HepG2 (cell line): Measurements from ENCODE around the gene CD248. TPM values are rescaled to one million over a fixed set of nuclear protein-coding genes. Genes with fewer than 3 reads are reported as not detected.

Experiments used
- ARNT ChIP-seq: fragments of 450-650 bp; IDR thresholded peaks from 2 replicates; pipeline ENCODE4 v1.6.1; 2017
- ATF3 ChIP-seq: sonication (generic); formaldehyde crosslinking; IDR thresholded peaks from 2 replicates; pipeline ENCODE4 v1.4.0; 2020; ENCODE audit warnings: missing genetic modification reagents
- HNF4A ChIP-seq: sonication (generic); formaldehyde crosslinking; IDR thresholded peaks from 2 replicates; pipeline ENCODE4 v1.4.0; 2020; ENCODE audit warnings: missing genetic modification reagents
- HOXA7 ChIP-seq: sonication (generic); formaldehyde crosslinking; IDR thresholded peaks from 2 replicates; pipeline ENCODE4 v1.8.1; 2022; ENCODE audit warnings: mild to moderate bottlenecking, missing genetic modification reagents, moderate library complexity
- NR1H2 ChIP-seq: sonication (generic); formaldehyde crosslinking; IDR thresholded peaks from 2 replicates; pipeline ENCODE4 v1.8.1; 2022; ENCODE audit warnings: low read depth, missing genetic modification reagents, borderline replicate concordance
- RBAK ChIP-seq: sonication (generic); formaldehyde crosslinking; IDR thresholded peaks from 2 replicates; pipeline ENCODE4 v1.5.1; 2020; ENCODE audit warnings: mild to moderate bottlenecking, missing genetic modification reagents
- SMC3 ChIP-seq: IDR thresholded peaks from 2 replicates; pipeline ENCODE4 v1.6.1; 2011; ENCODE audit warnings: low read length, improper control_type of control experiment
- TAF15 ChIP-seq: fragments of 200-400 bp; formaldehyde crosslinking; IDR thresholded peaks from one replicate; pipeline ENCODE4 v1.6.1; 2018; ENCODE audit warnings: mild to moderate bottlenecking, low read depth, low read length; ENCODE audit not compliant: poor library complexity, severe bottlenecking
- ZMAT3 ChIP-seq: sonication (generic); formaldehyde crosslinking; conservative IDR thresholded peaks from 2 replicates; pipeline ENCODE4 v1.7.0; 2021; ENCODE audit warnings: missing genetic modification reagents
- ZNF20 ChIP-seq: sonication (generic); formaldehyde crosslinking; IDR thresholded peaks from 2 replicates; pipeline ENCODE4 v1.4.0; 2020; ENCODE audit warnings: mild to moderate bottlenecking, moderate library complexity, missing genetic modification reagents
- ZNF24 ChIP-seq: fragments of 450-650 bp; IDR thresholded peaks from 2 replicates; pipeline ENCODE4 v1.6.1; 2017; ENCODE audit warnings: antibody characterized with exemption, mild to moderate bottlenecking
- ZNF766 ChIP-seq: sonication (generic); formaldehyde crosslinking; IDR thresholded peaks from 2 replicates; pipeline ENCODE4 v1.5.0; 2020; ENCODE audit warnings: missing genetic modification reagents, borderline replicate concordance
- ZNF772 ChIP-seq: sonication (generic); formaldehyde crosslinking; IDR thresholded peaks from 2 replicates; pipeline ENCODE4 v1.5.0; 2020; ENCODE audit warnings: mild to moderate bottlenecking, missing genetic modification reagents
- ZNF878 ChIP-seq: sonication (generic); formaldehyde crosslinking; IDR thresholded peaks from 2 replicates; pipeline ENCODE4 v1.8.1; 2023; ENCODE audit warnings: mild to moderate bottlenecking, missing genetic modification reagents, moderate library complexity
- polyA plus RNA-seq, 8 experiments: library from polyadenylated mRNA; depleted of rRNA in 3 of 8; stranded (reverse) in 7 of 8; unstranded in 1 of 8; fragments of >200 nt; fragmentation: Illumina TruSeq in 4 of 8; extraction: Trizol in 4 of 8; gene quantifications; 2 replicates each; pipeline versions ENCODE4 v1.2.1 to v1.2.3, GENCODE V29; 2011 to 2016; ENCODE audit warnings: low read depth in 4 of 8, missing spikeins in 1 of 8, mixed read lengths in 1 of 8; ENCODE audit not compliant: insufficient read depth in 1 of 8
- total RNA-seq, 5 experiments: library from RNA; depleted of rRNA; stranded (reverse); fragments of >200 nt; fragmentation: Illumina TruSeq; extraction: Trizol; gene quantifications; 2 replicates each; pipeline ENCODE4 v1.2.3, GENCODE V29; 2016; ENCODE audit warnings: low read depth in 1 of 5
- TF ChIP-seq, protein P1 (sequence below): IDR thresholded peaks from 2 replicates; pipeline ENCODE4 v1.6.1; 2016; ENCODE audit warnings: missing genetic modification reagents, missing compliant biosample characterization
- TF ChIP-seq, protein P2 (sequence below): sonication (generic); formaldehyde crosslinking; IDR thresholded peaks from 2 replicates; pipeline ENCODE4 v1.4.0; 2020; ENCODE audit warnings: missing genetic modification reagents; ENCODE audit errors: not compliant biosample characterization
- TF ChIP-seq, protein P3 (sequence below): sonication (generic); formaldehyde crosslinking; IDR thresholded peaks from 2 replicates; pipeline ENCODE4 v1.5.1; 2020; ENCODE audit warnings: missing genetic modification reagents, mild to moderate bottlenecking, borderline replicate concordance
- TF ChIP-seq, protein P4 (sequence below): sonication (generic); formaldehyde crosslinking; IDR thresholded peaks from 2 replicates; pipeline ENCODE4 v1.5.1; 2020; ENCODE audit warnings: mild to moderate bottlenecking, missing genetic modification reagents, borderline replicate concordance

The CD248 gene
- total and polyA plus RNA-seq, 2 of the 13 experiments (the other 11 are each of a cell fraction or from before 2014, with no cell fraction given) = 0.25 to 0.35 TPM

- TF ChIP-seq, protein P1, sequence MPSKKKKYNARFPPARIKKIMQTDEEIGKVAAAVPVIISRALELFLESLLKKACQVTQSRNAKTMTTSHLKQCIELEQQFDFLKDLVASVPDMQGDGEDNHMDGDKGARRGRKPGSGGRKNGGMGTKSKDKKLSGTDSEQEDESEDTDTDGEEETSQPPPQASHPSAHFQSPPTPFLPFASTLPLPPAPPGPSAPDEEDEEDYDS (CRISPR knock-in tag) = no peak
- 0 out of 2 replicates have a peak, but pooled peaks have one; percentile 40 for TF ChIP-seq ZNF766
- TF ChIP-seq ZNF772 (CRISPR knock-in tag) = 0 out of 2 replicates have a peak, but pooled peaks have one; percentile 48
- TF ChIP-seq ZNF878 (CRISPR knock-in tag) = 0 out of 2 replicates have a peak, but pooled peaks have one; percentile 36
- TF ChIP-seq HNF4A (CRISPR knock-in tag) = peak; percentile 68
- no peak for TF ChIP-seq ZNF20
- no peak for TF ChIP-seq ZMAT3 (CRISPR knock-in tag)
- TF ChIP-seq, protein P2, sequence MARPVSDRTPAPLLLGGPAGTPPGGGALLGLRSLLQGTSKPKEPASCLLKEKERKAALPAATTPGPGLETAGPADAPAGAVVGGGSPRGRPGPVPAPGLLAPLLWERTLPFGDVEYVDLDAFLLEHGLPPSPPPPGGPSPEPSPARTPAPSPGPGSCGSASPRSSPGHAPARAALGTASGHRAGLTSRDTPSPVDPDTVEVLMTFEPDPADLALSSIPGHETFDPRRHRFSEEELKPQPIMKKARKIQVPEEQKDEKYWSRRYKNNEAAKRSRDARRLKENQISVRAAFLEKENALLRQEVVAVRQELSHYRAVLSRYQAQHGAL (CRISPR knock-in tag) = no peak
- TF ChIP-seq ATF3 (CRISPR knock-in tag) = peak; percentile 55; the same call in 1 of the 2 replicates
- no peak; the same call in 1 of the 2 replicates for TF ChIP-seq NR1H2 (CRISPR knock-in tag)
- no peak for TF ChIP-seq ARNT
- no peak for TF ChIP-seq HOXA7 (CRISPR knock-in tag)
- no peak for TF ChIP-seq TAF15
- TF ChIP-seq, protein P3, sequence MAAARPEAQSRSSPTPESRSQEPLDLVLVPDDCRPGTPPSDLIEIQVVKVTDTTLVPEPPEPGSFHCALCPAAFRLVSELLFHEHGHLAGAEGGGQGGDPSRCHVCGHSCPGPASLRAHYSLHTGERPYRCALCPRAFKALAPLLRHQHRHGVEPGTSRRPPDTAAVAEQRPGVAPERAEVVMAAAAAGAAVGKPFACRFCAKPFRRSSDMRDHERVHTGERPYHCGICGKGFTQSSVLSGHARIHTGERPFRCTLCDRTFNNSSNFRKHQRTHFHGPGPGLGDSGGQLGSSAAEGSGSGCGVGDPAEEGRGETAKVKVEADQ (CRISPR knock-in tag) = peak; percentile 66; the same call in 1 of the 2 replicates
- TF ChIP-seq SMC3 = peak; percentile 77
- TF ChIP-seq, protein P4, sequence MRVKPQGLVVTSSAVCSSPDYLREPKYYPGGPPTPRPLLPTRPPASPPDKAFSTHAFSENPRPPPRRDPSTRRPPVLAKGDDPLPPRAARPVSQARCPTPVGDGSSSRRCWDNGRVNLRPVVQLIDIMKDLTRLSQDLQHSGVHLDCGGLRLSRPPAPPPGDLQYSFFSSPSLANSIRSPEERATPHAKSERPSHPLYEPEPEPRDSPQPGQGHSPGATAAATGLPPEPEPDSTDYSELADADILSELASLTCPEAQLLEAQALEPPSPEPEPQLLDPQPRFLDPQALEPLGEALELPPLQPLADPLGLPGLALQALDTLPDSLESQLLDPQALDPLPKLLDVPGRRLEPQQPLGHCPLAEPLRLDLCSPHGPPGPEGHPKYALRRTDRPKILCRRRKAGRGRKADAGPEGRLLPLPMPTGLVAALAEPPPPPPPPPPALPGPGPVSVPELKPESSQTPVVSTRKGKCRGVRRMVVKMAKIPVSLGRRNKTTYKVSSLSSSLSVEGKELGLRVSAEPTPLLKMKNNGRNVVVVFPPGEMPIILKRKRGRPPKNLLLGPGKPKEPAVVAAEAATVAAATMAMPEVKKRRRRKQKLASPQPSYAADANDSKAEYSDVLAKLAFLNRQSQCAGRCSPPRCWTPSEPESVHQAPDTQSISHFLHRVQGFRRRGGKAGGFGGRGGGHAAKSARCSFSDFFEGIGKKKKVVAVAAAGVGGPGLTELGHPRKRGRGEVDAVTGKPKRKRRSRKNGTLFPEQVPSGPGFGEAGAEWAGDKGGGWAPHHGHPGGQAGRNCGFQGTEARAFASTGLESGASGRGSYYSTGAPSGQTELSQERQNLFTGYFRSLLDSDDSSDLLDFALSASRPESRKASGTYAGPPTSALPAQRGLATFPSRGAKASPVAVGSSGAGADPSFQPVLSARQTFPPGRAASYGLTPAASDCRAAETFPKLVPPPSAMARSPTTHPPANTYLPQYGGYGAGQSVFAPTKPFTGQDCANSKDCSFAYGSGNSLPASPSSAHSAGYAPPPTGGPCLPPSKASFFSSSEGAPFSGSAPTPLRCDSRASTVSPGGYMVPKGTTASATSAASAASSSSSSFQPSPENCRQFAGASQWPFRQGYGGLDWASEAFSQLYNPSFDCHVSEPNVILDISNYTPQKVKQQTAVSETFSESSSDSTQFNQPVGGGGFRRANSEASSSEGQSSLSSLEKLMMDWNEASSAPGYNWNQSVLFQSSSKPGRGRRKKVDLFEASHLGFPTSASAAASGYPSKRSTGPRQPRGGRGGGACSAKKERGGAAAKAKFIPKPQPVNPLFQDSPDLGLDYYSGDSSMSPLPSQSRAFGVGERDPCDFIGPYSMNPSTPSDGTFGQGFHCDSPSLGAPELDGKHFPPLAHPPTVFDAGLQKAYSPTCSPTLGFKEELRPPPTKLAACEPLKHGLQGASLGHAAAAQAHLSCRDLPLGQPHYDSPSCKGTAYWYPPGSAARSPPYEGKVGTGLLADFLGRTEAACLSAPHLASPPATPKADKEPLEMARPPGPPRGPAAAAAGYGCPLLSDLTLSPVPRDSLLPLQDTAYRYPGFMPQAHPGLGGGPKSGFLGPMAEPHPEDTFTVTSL (CRISPR knock-in tag) = peak; percentile 72; the same call in 1 of the 2 replicates
- TF ChIP-seq ZNF24 = 0 out of 2 replicates have a peak, but pooled peaks have one; percentile 32
- TF ChIP-seq RBAK (CRISPR knock-in tag) = no peak
These were observed 19.6 kb upstream of the CD248 start, which contains the start of gene RIN1 (continued) for GRCh38 chr11:66336234-66337102.
